ENCODE data around the gene MYLK. TPM values are rescaled to one million over a fixed set of nuclear protein-coding genes. Genes with fewer than 3 reads are reported as not detected.
"Not testable (repeated sequence)": the region's sequence is repeated elsewhere in the genome, so short reads cannot be mapped to it uniquely, and the experiment has no call there.

Gene MYLK
- polyA plus RNA-seq, 3 donors: 0.35 to 1.3 (median 0.51) TPM

DNA sequence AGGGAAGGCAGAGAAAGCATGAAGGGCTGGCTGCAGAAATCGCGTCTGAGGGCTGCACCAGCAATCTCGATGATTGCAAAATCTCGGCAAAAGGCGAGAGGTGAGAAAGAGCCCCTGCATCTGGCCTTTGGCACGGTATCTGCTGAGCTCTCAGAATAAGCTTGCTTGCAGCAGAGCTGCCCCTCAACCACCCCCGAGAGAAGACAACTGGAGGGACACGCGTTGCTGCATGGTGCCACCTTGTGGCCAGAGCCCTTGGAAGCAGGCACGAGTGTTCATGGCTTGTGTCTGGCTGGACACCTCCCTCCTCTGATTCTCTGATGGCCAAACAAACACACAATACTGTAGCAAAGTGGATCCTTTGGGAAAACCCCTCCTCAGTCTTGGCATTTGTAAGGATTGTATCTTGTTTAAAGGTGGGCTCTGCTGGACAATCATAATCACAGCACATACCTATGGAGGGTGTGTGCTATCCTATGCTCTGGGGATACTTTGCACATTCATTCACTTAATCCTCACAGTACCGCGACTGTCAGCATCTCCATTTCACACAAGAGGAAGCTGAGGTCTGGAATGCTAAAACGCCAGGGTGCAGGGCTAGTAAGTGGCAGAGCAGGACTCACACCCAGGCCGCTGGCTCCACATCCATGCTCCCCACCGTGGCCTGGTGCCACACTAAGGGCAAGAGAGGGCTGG is 164.9 kb downstream of the MYLK start:
- H3K27me3 Mint-ChIP-seq (ENCODE audit: low read depth in 3 of 3); H3K4me2 ChIP-seq (replicated peaks; ENCODE audit: extremely low read depth, low read length, poor library complexity, severe bottlenecking); H3K4me3 ChIP-seq (replicated peaks in 1 of 3; ENCODE audit: low read depth in 2 of 3, low read length in 3 of 3); intact Hi-C loops (cut with micrococcal nuclease); H3K4me3 Mint-ChIP-seq; H3K36me3 ChIP-seq (replicated peaks in 1 of 2; ENCODE audit: control insufficient read depth in 1 of 2, insufficient read depth in 2 of 2, low read length in 2 of 2); H3K9me3 ChIP-seq (replicated peaks in 1 of 2; ENCODE audit: control insufficient read depth in 1 of 2, insufficient read depth in 1 of 2, low read length in 2 of 2); H4K20me1 ChIP-seq (ENCODE audit: insufficient read depth, low read length); H3K27me3 ChIP-seq (ENCODE audit: control insufficient read depth in 2 of 2, insufficient read depth in 2 of 2, low read length in 2 of 2); H3K4me1 ChIP-seq (ENCODE audit: control insufficient read depth in 1 of 2, insufficient read depth in 2 of 2, low read length in 2 of 2); H3K9ac ChIP-seq (ENCODE audit: insufficient read depth, low read length, poor library complexity, severe bottlenecking); H2AFZ ChIP-seq (ENCODE audit: insufficient read depth, low read depth, low read length, poor library complexity, severe bottlenecking); H3K27ac ChIP-seq (ENCODE audit: low read depth in 1 of 2, low read length in 2 of 2); H3K79me2 ChIP-seq (ENCODE audit: insufficient read depth, low read length); H3K9me3 Mint-ChIP-seq; H3K36me3 Mint-ChIP-seq: not testable (repeated sequence)
- DNase-seq: peak; percentile 12 to 33 (median 18)
- peaks cover 12% of the 10 kb centered on the region for H3K4me1 Mint-ChIP-seq
- WGBS (ENCODE audit: insufficient coverage): 20% methylated on average over 4 of the region's 15 CpGs
- H3K27ac Mint-ChIP-seq: peak overlapping the region in 2 of 7 donors; percentile 26 to 57
- TF ChIP-seq, protein P1, sequence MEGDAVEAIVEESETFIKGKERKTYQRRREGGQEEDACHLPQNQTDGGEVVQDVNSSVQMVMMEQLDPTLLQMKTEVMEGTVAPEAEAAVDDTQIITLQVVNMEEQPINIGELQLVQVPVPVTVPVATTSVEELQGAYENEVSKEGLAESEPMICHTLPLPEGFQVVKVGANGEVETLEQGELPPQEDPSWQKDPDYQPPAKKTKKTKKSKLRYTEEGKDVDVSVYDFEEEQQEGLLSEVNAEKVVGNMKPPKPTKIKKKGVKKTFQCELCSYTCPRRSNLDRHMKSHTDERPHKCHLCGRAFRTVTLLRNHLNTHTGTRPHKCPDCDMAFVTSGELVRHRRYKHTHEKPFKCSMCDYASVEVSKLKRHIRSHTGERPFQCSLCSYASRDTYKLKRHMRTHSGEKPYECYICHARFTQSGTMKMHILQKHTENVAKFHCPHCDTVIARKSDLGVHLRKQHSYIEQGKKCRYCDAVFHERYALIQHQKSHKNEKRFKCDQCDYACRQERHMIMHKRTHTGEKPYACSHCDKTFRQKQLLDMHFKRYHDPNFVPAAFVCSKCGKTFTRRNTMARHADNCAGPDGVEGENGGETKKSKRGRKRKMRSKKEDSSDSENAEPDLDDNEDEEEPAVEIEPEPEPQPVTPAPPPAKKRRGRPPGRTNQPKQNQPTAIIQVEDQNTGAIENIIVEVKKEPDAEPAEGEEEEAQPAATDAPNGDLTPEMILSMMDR (IDR thresholded peaks at IDR 0.05): peak; percentile 71

DNA sequence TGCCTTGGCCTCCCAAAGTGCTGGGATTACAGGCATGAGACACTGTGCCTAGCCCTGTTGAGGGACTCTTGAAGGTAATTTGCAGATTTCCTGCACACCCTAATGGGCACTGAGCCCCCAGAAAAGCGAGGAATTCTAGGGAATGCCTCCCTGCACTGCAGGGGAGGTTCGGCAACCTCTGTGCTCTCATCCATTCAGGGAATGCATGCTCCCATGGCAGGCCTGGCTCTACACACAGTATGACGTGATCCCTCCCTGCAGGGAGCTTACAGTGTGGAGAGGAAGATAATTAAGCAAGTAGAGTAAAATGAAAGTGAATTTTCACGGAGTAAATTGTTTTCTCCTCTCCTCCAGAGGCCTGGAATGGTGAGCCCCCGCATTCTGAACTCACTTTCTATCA is 166.0 kb downstream of the MYLK start:
- Histone ChIP-seq H3K4me3 (replicated peaks in 1 of 3; ENCODE audit: low read depth in 2 of 3, low read length in 3 of 3) (no peak overlapping the region), H2AFZ (ENCODE audit: insufficient read depth, low read depth, low read length, poor library complexity, severe bottlenecking) (no peak overlapping the region), H3K4me1 (ENCODE audit: control insufficient read depth in 1 of 2, insufficient read depth in 2 of 2, low read length in 2 of 2) (no peaks in the 10 kb centered on the region), H3K9me3 (replicated peaks in 1 of 2; ENCODE audit: control insufficient read depth in 1 of 2, insufficient read depth in 1 of 2, low read length in 2 of 2) (no peaks in the 10 kb centered on the region), H3K27me3 (ENCODE audit: control insufficient read depth in 2 of 2, insufficient read depth in 2 of 2, low read length in 2 of 2) (no peaks in the 10 kb centered on the region), H3K4me2 (replicated peaks; ENCODE audit: extremely low read depth, low read length, poor library complexity, severe bottlenecking) (no peak overlapping the region), H3K79me2 (ENCODE audit: insufficient read depth, low read length) (no peaks in the 10 kb centered on the region), H3K36me3 (replicated peaks in 1 of 2; ENCODE audit: control insufficient read depth in 1 of 2, insufficient read depth in 2 of 2, low read length in 2 of 2) (no peaks in the 10 kb centered on the region), H3K27ac (ENCODE audit: low read depth in 1 of 2, low read length in 2 of 2) (no peak overlapping the region), H3K9ac (ENCODE audit: insufficient read depth, low read length, poor library complexity, severe bottlenecking) (no peak overlapping the region), H4K20me1 (ENCODE audit: insufficient read depth, low read length) (no peaks in the 10 kb centered on the region)
- no peak for DNase-seq
- Mint-ChIP-seq H3K4me1 (peaks cover 10% of the 10 kb centered on the region), H3K4me3 (no peak overlapping the region), H3K27ac (no peak overlapping the region), H3K36me3 (no peaks in the 10 kb centered on the region), H3K27me3 (ENCODE audit: low read depth in 3 of 3) (peaks cover 2 to 10% (median 3%) of the 10 kb centered on the region in 3 donors), H3K9me3 (no peaks in the 10 kb centered on the region)
- 97% methylated on average over 3 of the region's 5 CpGs for WGBS (ENCODE audit: insufficient coverage)
- TF ChIP-seq, protein P1 (IDR thresholded peaks at IDR 0.05): no peak
- intact Hi-C loops (cut with micrococcal nuclease): no loop called here

DNA sequence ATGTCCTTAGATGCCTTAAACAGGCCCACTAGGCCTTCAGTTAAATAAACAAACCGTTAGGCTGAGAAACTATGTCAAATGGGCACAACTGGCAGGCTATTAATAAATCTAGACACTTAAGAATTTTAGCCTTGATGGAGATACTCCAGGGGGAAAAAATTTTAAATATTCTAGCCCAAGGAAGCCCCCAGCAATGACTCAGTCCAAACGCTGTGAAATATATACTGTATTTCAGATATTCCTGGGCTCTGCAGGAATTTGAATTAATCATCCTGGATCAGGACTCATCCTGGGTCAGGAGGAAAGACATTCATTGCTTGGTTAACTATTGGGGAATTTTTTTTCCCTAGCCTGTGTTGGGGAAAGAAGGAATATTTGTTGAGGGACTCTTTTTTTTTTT is 166.7 kb downstream of the MYLK start:
- H4K20me1 ChIP-seq (ENCODE audit: insufficient read depth, low read length); H3K27ac ChIP-seq (ENCODE audit: low read depth in 1 of 2, low read length in 2 of 2); H3K27me3 Mint-ChIP-seq (ENCODE audit: low read depth in 3 of 3); H3K79me2 ChIP-seq (ENCODE audit: insufficient read depth, low read length); H3K36me3 ChIP-seq (replicated peaks in 1 of 2; ENCODE audit: control insufficient read depth in 1 of 2, insufficient read depth in 2 of 2, low read length in 2 of 2); H3K36me3 Mint-ChIP-seq; H3K4me3 Mint-ChIP-seq; H3K9ac ChIP-seq (ENCODE audit: insufficient read depth, low read length, poor library complexity, severe bottlenecking); H2AFZ ChIP-seq (ENCODE audit: insufficient read depth, low read depth, low read length, poor library complexity, severe bottlenecking); H3K4me2 ChIP-seq (replicated peaks; ENCODE audit: extremely low read depth, low read length, poor library complexity, severe bottlenecking); H3K9me3 ChIP-seq (replicated peaks in 1 of 2; ENCODE audit: control insufficient read depth in 1 of 2, insufficient read depth in 1 of 2, low read length in 2 of 2); intact Hi-C loops (cut with micrococcal nuclease); DNase-seq; H3K27ac Mint-ChIP-seq; H3K4me1 ChIP-seq (ENCODE audit: control insufficient read depth in 1 of 2, insufficient read depth in 2 of 2, low read length in 2 of 2); H3K9me3 Mint-ChIP-seq; H3K27me3 ChIP-seq (ENCODE audit: control insufficient read depth in 2 of 2, insufficient read depth in 2 of 2, low read length in 2 of 2); H3K4me3 ChIP-seq (replicated peaks in 1 of 3; ENCODE audit: low read depth in 2 of 3, low read length in 3 of 3): not testable (repeated sequence)
- WGBS (ENCODE audit: insufficient coverage): no CpG with 5 or more reads among the region's 2 CpGs
- peaks cover 10% of the 10 kb centered on the region for H3K4me1 Mint-ChIP-seq

All from CD14-positive monocyte (primary cell).